NK-92 (cell line): ENCODE data around the gene METTL21A.

Source experiments
- DNase-seq: peaks from one replicate; lab custom pipeline; 2025; ENCODE audit not compliant: unreplicated experiment; lab: John Stamatoyannopoulos, UW

Gene METTL21A

DNA sequence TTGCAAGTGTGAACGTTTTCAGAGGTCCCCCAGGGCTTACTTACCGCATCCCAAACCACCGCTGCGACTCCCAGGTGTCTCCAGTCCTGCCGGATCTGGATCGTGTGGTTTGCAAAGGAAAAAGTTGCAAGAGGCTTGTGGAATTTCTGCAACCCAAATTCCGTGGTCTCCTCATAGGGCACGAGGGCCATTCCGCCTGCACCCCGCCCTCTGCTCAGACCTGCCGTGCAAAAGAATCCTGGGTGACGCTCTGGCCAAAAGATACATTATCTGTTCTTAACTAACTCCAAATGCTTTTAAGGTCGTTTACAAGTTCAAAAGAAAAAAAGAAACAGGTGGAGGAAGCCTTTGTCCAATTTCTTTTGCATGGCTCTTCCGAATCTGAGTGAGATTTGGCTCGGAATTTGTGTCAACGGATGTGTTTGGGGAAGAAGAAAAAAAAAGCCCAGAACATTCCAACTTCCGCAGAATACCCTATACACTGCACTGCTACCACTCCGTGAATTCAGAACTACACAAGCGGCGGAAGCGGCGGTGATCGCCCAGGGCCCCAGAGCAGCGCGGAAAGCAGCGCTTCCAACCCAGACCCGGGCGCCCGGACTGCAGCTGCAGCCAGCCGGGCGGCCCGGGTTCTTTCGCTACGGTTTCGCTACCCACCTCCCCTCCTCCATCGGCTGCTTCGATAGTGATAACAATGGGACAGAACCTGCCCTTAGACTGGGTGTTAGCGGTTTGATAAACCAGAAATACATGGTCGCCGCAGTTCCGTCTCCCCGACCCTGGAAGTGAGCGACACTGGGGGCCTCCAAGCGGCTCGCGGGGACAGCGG is 795 bp downstream of the METTL21A start:
- DNase-seq = no peak

DNA sequence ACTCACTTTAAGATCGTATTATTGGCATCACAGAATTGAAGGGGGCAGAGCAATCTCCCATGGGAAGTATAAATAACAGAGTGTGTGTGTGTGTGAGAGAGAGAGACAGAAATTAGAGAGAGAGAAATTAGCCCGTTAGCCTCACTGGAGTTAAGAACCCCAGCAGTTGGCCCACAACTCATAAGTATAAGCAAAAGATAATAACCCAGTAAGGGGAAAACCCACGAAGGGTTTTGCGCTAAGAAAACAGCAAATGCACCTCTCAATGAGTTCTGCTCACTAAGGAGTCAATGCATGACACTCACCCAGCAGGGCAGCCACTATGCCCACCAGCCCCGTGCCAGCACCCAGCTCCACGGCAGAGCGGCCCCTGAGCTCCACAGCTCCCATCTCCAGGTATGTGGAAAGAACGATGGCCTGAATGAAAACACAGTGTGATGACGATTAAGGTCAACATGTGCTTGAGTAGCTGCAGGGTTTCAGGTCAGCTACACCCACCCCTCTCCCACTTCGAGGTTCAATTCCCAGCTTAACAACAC is 3.6 kb downstream of the METTL21A start:
- no peak for DNase-seq

DNA sequence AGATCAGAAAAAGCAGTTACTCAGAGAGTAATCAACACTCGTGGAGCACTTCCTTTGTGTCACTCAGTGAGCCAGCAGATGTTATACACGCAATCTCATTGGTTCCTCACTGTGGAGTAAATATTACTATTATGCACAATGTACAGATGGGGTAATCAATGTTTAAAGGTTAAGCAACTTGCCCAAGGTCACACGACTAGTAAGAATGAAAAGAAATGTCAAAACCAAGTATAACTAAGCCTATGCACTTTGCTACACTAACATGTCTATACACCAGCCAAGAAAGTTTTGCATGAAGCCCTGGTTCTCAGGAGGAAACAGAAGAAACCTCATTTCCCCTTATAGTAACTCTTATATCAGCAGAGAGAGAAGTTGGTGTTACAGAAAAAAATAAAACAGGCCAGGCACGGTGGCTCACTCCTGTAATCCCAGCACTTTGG is 5.4 kb downstream of the METTL21A start:
- DNase-seq = no peak

GRCh38 chr2:207617011-207617671 is 8.1 kb downstream of the METTL21A start:
- DNase-seq = no peak

DNA sequence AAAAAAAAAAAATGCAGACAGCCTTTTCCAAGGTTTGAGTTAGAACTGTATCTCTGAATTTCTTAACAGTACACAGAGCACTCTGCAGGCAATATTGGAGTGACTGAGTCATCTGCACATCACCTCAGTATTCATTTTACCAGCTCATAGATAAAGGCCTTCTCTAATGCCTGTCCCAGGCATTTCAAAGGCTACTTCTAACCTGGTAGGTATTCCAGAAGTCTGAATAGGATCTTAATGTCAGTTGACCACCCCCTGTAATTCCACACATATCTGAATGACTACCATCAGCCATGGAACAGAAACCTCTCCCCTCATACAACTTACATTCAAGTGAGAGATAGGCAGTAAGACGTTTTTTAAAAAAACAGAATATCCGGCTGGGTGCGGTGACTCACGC is 9.0 kb downstream of the METTL21A start:
- DNase-seq = no peak

GRCh38 chr2:207614824-207615223 is 10.4 kb downstream of the METTL21A start:
- no peak for DNase-seq

DNA sequence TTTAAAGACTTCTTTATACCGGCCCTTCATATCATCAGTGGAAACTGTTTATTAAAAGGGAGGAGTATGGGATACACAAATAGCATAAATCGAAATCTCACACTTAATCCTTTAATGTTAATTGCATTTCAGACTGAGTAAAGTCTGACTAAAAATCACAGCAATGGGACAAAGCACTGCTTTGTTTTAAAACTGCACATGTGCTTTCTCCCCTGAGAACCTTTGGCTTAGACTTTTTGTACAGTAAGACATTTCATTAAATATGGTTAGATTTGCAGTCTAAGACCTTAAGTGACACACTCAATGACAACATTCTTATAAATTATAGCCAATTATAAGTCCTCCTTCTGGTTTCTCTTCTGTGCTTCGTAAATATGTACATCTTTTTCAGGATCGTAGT is 12.5 kb downstream of the METTL21A start:
- DNase-seq = no peak

DNA sequence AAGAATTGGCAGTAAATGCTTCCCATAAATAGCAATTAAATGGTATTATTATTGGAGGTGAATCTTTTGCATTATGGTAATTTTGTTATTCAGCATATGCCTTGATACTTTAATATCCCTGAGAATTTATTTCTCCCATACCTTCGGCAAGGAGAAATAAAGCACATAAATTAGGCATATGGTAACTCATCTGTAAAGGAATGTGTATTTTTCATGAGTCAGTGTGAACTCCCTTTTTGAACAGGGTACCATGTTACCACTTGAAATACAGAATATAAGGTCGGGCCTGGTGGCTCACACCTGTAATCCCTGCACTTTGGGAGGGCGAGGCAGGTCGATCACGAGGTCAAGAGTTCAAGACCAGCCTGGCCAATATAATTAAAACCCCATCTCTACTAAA is 18.4 kb downstream of the METTL21A start:
- DNase-seq = no peak

- no peak for DNase-seq
Measured at GRCh38 chr2:207606399-207606798, 18.8 kb downstream of the METTL21A start.

DNA sequence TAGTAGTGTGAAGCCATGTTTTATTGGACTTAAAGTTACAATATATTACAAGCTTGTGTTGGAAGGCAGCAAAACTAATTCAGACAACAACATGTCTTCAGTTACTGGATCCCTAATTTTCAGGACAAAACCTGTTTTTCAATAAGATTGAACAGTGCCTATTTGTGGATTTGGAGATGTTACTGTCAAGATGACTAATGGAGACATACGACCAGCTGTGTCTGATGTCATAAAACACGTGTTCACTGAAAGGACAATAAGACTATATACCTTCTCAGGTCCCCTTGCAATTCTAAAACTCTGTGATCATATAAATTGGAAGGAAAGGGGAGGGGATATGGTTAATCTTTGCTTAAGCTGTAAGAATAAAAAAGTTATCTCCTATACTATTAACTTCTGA is 21.7 kb downstream of the METTL21A start:
- no peak for DNase-seq

DNA sequence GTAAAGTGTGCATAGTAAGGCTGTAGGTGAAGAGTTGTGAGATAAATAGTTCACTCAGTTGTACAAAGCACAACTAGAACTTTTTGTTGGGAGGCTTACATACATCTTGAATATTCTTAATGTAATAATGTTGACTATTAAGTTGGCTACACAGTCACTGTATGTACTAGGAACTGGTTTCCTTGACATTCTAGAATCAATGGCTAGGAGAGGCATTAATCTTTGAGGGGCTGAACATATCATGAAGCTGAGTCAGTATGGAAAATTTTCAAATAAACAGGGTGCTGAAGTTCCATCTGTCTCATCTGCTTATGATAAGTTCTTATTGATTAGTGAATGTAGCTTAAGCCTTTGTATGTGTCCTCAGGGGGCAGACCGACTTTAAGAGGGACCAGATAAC is 23.4 kb downstream of the METTL21A start:
- DNase-seq = no peak

- no peak for DNase-seq
Measured at GRCh38 chr2:207600231-207600630, 25.0 kb downstream of the METTL21A start.

- no peak for DNase-seq
Measured at GRCh38 chr2:207599636-207600035, 25.6 kb downstream of the METTL21A start.

GRCh38 chr2:207594731-207595130 is 30.5 kb downstream of the METTL21A start:
- DNase-seq = no peak

DNA sequence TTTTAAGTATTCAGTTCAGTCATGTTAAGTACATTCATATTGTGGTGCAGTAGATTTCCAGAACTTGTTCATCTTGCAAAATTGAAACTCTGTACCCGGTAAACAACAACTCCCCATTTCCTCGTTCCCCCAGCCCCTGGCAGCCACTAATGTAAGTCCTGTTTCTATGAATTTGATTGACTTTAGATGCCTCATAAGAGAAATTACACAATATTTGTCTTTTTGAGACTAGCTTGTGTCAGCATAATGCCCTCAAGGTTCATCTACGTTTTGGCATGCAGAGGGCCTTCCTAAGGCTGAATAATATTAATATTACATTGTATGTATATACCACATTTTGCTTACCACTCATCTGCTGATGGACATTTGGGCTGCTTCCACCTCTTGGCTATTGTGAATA is 30.9 kb downstream of the METTL21A start:
- no peak for DNase-seq

GRCh38 chr2:207593277-207593676 is 31.9 kb downstream of the METTL21A start:
- no peak for DNase-seq

- DNase-seq = no peak
Measured at GRCh38 chr2:207589143-207589542, 36.1 kb downstream of the METTL21A start.

- no peak for DNase-seq
Measured at GRCh38 chr2:207587305-207587704, 37.9 kb downstream of the METTL21A start.

DNA sequence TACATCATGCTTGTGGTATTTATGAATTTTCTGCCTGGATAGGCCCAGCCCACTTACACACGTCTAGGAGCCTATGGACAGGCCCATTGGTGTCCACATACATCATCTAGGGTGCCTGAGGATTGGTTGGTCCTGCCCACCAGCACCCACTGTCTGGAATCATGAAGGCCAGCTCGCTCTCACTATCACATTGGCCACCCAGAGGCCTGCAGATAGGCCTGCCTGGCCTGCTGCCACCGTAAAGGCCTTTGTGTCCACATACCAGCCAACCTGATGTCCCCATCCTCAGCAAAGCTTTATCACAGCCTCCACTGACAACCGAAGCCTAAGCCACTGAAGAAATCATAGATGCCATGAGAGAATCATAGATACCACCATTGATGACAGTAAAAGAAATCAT is 40.2 kb downstream of the METTL21A start:
- DNase-seq = no peak

GRCh38 chr2:207571370-207571769 is 53.8 kb downstream of the METTL21A start:
- no peak for DNase-seq

GRCh38 chr2:207567671-207568070 is 57.5 kb downstream of the METTL21A start:
- DNase-seq = no peak
